Stomach (tissue), 9 donors: Measurements from ENCODE around the gene FNDC3B. TPM values are rescaled to one million over a fixed set of nuclear protein-coding genes. Genes with fewer than 3 reads are reported as not detected.

ENCODE experiments used
- DNase-seq, 2 donors: peaks; one replicate each; pipeline versions ENCODE4 v3.0.0 to v3.0.0-alpha.2; 2013 to 2019
- H3K27ac ChIP-seq, 5 donors: fragments of 200-600 bp in 4 of 5; sonication (generic) in 4 of 5; one replicate each; pipeline ENCODE4 v1.5.1; 2013 to 2019; ENCODE audit warnings: mild to moderate bottlenecking in 1 of 5, moderate library complexity in 1 of 5
- H3K27me3 ChIP-seq, 3 donors: fragments of 200-600 bp; sonication (generic); one replicate each; pipeline ENCODE4 v1.5.1; 2017 to 2019; ENCODE audit warnings: mixed run types in 1 of 3
- H3K36me3 ChIP-seq, 4 donors: fragments of 200-600 bp; sonication (generic); 1 replicate in 3 of 4; 2 replicates in 1 of 4; pipeline ENCODE4 v1.5.1; 2016 to 2019
- H3K4me1 ChIP-seq, 4 donors: fragments of 200-600 bp; sonication (generic); one replicate each; pipeline ENCODE4 v1.5.1; 2016 to 2019
- H3K4me3 ChIP-seq, 4 donors: fragments of 200-600 bp; sonication (generic) in 3 of 4; one replicate each; pipeline ENCODE4 v1.5.1; 2016 to 2019; ENCODE audit warnings: mild to moderate bottlenecking in 1 of 4
- H3K9me3 ChIP-seq, 4 donors: fragments of 200-600 bp; sonication (generic); one replicate each; pipeline ENCODE4 v1.5.1; 2016 to 2019
- EP300 ChIP-seq: sonication (generic); formaldehyde crosslinking; IDR thresholded peaks from one replicate; pipeline ENCODE4 v1.6.1; 2017; ENCODE audit warnings: antibody characterized with exemption
- POLR2A ChIP-seq, 4 donors: fragments of 450-650 bp; IDR thresholded peaks; one replicate each; pipeline ENCODE4 v1.6.1; 2016; ENCODE audit warnings: antibody characterized with exemption in 4 of 4, control low read depth in 2 of 4, mild to moderate bottlenecking in 1 of 4, moderate library complexity in 1 of 4
- POLR2AphosphoS5 ChIP-seq, 3 donors: sonication (generic); formaldehyde crosslinking; IDR thresholded peaks; one replicate each; pipeline ENCODE4 v1.6.1; 2016; ENCODE audit warnings: antibody characterized with exemption in 3 of 3
- WGBS, 5 donors: extraction: QIAGEN DNeasy Blood & Tissue Kit in 3 of 5; methylation state at CpG; one replicate each; pipeline versions ENCODE4 v1.1.5 to v1.1.7; 2013 to 2018; 5-methylcytosine and 5-hydroxymethylcytosine counted together
- intact Hi-C: fragments of 100-400 bp; cut with DNase I; formaldehyde crosslinking; loops from one replicate; pipeline ENCODE4 v1.15.1; 2023; ENCODE audit warnings: low total_unique reads
- polyA plus RNA-seq, 3 donors: library from polyadenylated mRNA; stranded (reverse); fragments of 200-250 nt; gene quantifications; one replicate each; pipeline ENCODE4 v1.2.3, GENCODE V29; 2013
- total RNA-seq, 5 donors: library from RNA; depleted of rRNA; stranded (reverse); fragments of >200 nt; gene quantifications; one replicate each; pipeline versions ENCODE4 v1.1.0 to v1.2.3, GENCODE V29; 2014 to 2016
- TF ChIP-seq, protein P1 (sequence below), 7 experiments: fragments of 450-650 bp in 4 of 7; fragments of 200-600 bp in 3 of 7; sonication (generic) in 3 of 7; IDR thresholded peaks; one replicate each; pipeline ENCODE4 v1.5.1; 2016 to 2019; ENCODE audit warnings: antibody characterized with exemption in 7 of 7, control low read depth in 2 of 7, mild to moderate bottlenecking in 1 of 7
- donor health status: healthy with polysubstance abuse.
- donor health status: Bipolar disorder and iron deficiency.
- donor health status: healthy.

Gene FNDC3B
- total and polyA plus RNA-seq, 8 donors: 6.0 to 229 (median 53.7) TPM

DNA sequence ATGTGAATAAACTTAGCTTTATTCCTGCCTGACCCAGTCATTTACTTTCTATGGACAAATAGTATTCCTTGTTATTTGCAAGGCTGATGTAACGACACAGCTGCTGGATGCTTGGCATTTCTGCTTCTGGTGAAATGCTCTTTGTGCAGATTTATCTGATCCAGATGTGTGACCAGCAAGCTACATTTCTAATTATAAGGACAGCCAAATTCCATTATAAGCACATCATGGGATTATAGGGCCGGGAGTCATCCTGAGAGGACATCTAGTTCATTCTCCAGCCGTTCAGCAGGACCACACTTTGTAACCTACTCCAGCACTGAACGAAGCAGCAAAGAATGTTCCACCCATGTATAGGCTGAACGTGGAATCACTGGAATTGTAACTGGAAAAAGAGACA is 42.9 kb downstream of the FNDC3B start:
- peak in 2 of 3 donors; percentile 48 to 88 for TF ChIP-seq POLR2AphosphoS5 (IDR thresholded peaks at IDR 0.05)
- TF ChIP-seq, protein P1, sequence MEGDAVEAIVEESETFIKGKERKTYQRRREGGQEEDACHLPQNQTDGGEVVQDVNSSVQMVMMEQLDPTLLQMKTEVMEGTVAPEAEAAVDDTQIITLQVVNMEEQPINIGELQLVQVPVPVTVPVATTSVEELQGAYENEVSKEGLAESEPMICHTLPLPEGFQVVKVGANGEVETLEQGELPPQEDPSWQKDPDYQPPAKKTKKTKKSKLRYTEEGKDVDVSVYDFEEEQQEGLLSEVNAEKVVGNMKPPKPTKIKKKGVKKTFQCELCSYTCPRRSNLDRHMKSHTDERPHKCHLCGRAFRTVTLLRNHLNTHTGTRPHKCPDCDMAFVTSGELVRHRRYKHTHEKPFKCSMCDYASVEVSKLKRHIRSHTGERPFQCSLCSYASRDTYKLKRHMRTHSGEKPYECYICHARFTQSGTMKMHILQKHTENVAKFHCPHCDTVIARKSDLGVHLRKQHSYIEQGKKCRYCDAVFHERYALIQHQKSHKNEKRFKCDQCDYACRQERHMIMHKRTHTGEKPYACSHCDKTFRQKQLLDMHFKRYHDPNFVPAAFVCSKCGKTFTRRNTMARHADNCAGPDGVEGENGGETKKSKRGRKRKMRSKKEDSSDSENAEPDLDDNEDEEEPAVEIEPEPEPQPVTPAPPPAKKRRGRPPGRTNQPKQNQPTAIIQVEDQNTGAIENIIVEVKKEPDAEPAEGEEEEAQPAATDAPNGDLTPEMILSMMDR (IDR thresholded peaks at IDR 0.05): no peak
- Histone ChIP-seq H3K27me3 (no peaks in the 10 kb centered on the region), H3K4me3 (no peak overlapping the region), H3K9me3 (no peaks in the 10 kb centered on the region), H3K27ac (peak overlapping the region; percentile 18 to 83 (median 69)), H3K4me1 (peaks cover 10 to 83% (median 47%) of the 10 kb centered on the region in 4 donors), H3K36me3 (no peaks in the 10 kb centered on the region)
- intact Hi-C loops: no loop called here
- WGBS, 5 donors: 36 to 59% (median 55%) methylated on average over 5 of the region's 5 CpGs
- DNase-seq: peak in 1 of 2 donors; percentile 79

DNA sequence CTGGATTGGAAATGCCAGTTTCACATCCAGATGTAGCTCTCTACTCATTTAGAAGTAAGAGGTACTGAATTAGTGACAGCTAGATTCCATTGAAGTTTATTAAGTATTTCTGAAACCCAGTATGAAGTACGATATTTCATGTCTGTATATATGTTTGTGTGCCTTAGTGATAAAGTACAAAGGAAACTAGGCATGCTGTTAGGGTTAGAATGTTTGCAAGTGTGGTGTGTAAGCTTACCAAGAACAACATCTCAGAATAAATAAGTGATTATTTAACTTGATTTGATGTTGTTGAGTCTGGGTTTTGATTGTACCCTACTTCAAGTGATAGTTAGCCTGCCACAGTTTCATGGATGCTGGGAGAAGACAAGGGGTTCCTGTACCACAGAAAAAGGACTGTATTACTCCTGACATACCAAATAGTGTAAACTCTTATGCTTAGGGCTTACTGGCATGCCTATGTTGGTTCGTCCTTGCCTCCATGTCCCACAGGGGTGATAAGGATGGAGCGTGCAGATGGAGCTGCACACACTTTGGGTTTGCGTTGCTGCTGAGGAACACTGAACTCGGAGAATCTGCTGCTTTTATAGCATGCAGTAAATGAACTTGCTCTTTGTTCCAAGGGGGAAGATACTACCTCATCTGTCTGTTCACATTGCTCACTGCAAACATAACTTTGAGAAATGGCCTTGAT is 43.6 kb downstream of the FNDC3B start:
- no peak for DNase-seq
- intact Hi-C loops: no loop called here
- H3K9me3 ChIP-seq: no peaks in the 10 kb centered on the region
- no peaks in the 10 kb centered on the region for H3K27me3 ChIP-seq
- 77 to 88% (median 81%) methylated on average over 5 of the region's 5 CpGs for WGBS, 5 donors
- TF ChIP-seq, protein P1 (IDR thresholded peaks at IDR 0.05): no peak
- no peak for TF ChIP-seq EP300
- no peak for TF ChIP-seq POLR2A (IDR thresholded peaks at IDR 0.05)
- TF ChIP-seq POLR2AphosphoS5 (IDR thresholded peaks at IDR 0.05): no peak
- peaks cover 16 to 83% (median 50%) of the 10 kb centered on the region in 4 donors for H3K4me1 ChIP-seq
- peak overlapping the region in 4 of 5 donors; percentile 53 to 83 (median 70) for H3K27ac ChIP-seq
- H3K36me3 ChIP-seq: no peaks in the 10 kb centered on the region
- H3K4me3 ChIP-seq: no peak overlapping the region

DNA sequence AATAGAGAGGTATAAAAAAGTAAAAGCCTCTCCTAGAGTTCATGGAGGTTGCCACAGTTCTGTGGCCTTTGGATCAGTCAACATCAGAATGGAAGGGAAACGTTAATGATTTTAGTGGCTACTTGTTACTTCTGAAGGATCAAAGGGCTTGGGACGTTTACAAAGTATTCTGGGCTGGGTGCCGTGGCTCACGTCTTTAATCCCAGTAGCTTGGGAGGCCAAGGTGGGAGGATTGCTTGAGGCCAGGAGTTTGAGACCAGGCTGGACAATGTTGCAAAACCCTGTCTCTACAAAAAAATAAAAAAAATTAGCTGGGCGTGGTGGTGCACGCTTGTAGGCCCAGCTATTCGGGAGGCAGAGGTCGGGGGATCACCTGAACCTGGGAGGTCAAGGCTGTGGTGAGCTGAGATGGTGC is 44.6 kb downstream of the FNDC3B start:
- Histone ChIP-seq H3K4me3 (no peak overlapping the region), H3K27ac (peak overlapping the region in 3 of 5 donors; percentile 63 to 83 (median 72)), H3K9me3 (no peaks in the 10 kb centered on the region), H3K27me3 (no peaks in the 10 kb centered on the region), H3K36me3 (no peaks in the 10 kb centered on the region), H3K4me1 (peaks cover 21 to 83% (median 49%) of the 10 kb centered on the region in 4 donors)
- intact Hi-C loops: no loop called here
- 65 to 84% (median 68%) methylated on average over 8 of the region's 8 CpGs for WGBS, 5 donors
- DNase-seq: no peak
- TF ChIP-seq EP300 (no peak), POLR2A (IDR thresholded peaks at IDR 0.05) (no peak), POLR2AphosphoS5 (IDR thresholded peaks at IDR 0.05) (no peak)
- TF ChIP-seq, protein P1 (IDR thresholded peaks at IDR 0.05): no peak

DNA sequence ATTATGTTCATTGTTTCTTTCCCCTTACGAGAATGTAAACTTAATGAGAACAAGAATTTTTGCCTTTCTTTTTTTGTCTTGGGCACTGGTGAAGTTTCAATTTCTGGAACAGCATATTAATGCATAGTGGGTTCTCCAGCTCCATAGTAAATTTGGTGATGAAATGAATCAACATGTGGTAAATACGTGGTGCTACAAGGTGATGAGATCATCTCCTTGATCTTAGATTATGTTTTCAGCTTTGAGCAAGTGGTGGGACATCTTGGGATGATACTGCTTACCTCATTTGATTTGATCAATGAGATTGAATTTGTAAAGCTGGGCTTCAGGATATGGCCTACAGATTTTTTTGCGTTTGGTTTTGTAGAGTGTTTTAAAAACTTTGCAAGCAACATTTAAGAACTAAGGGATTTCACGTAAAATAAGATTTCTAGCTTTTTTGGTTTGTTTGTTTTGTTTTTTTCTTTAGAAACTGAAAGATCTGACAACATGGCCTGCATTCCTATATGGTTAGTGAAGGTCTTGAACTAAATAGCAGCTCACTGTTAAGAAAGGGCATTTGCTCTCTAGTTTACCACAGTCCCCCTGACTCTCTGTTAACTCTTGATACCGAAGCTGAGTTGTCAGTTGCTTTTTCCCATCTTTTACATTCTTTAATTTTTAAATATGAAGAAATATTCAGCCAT is 45.6 kb downstream of the FNDC3B start:
- H3K4me3 ChIP-seq: no peak overlapping the region
- intact Hi-C loops: no loop called here
- TF ChIP-seq EP300 (no peak), POLR2AphosphoS5 (IDR thresholded peaks at IDR 0.05) (no peak), POLR2A (IDR thresholded peaks at IDR 0.05) (no peak)
- TF ChIP-seq, protein P1 (IDR thresholded peaks at IDR 0.05): no peak
- H3K27ac ChIP-seq: peak overlapping the region in 1 of 5 donors; percentile 83
- H3K27me3 ChIP-seq: no peaks in the 10 kb centered on the region
- peaks cover 19 to 84% (median 52%) of the 10 kb centered on the region in 4 donors for H3K4me1 ChIP-seq
- WGBS, 5 donors: 74 to 87% (median 82%) methylated on average over 5 of the region's 5 CpGs
- H3K9me3 ChIP-seq: no peaks in the 10 kb centered on the region
- no peak for DNase-seq
- H3K36me3 ChIP-seq: no peaks in the 10 kb centered on the region
